Gastrocnemius medialis (tissue), 4 donors: ENCODE measurements around the gene KCNH2.

Experiments used
- POLR2A ChIP-seq, 2 donors: fragments of 450-650 bp; IDR thresholded peaks; one replicate each; pipeline ENCODE4 v1.6.1; 2017; ENCODE audit warnings: antibody characterized with exemption in 2 of 2, mild to moderate bottlenecking in 2 of 2, moderate library complexity in 2 of 2
- TF ChIP-seq, protein P1 (sequence below), 5 experiments: fragments of 450-650 bp in 3 of 5; fragments of 200-600 bp in 2 of 5; sonication (generic) in 2 of 5; IDR thresholded peaks in 4 of 5; conservative IDR thresholded peaks in 1 of 5; 1 replicate in 4 of 5; 2 replicates in 1 of 5; pipeline ENCODE4 v1.5.1; 2016 to 2019; ENCODE audit warnings: antibody characterized with exemption in 5 of 5, mild to moderate bottlenecking in 3 of 5, moderate library complexity in 3 of 5

DNA sequence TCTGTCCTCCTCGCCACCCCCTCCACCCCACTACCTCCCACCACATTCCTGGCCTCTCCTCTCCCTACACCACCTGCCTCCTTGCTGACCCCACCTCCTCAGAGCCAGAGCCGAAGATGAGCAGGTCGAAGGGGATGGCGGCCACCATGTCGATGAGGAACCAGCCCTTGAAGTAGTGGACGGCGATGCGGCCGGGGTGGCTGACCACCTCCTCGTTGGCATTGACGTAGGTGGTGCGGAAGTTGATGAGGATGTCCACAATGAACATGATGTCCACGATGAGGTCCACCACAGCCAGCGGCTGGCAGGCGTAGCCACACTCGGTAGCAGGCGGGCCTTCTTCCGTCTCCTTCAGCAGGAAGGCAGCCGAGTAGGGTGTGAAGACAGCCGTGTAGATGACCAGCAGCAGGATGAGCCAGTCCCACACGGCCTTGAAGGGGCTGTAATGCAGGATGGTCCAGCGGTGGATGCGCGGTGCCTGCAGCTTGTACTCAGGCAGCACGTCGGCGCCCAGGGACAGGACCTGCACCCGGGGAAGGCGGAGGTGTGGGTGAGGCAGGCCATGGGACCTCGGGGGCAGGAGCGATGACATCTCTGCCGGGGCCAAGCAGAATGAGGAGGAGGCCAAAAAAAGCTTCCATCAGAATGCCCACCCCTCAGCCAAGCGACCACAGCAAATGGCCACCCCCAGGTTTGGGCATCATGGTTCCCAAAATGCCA, 25.6 kb downstream of the KCNH2 start:
- TF ChIP-seq, protein P1, sequence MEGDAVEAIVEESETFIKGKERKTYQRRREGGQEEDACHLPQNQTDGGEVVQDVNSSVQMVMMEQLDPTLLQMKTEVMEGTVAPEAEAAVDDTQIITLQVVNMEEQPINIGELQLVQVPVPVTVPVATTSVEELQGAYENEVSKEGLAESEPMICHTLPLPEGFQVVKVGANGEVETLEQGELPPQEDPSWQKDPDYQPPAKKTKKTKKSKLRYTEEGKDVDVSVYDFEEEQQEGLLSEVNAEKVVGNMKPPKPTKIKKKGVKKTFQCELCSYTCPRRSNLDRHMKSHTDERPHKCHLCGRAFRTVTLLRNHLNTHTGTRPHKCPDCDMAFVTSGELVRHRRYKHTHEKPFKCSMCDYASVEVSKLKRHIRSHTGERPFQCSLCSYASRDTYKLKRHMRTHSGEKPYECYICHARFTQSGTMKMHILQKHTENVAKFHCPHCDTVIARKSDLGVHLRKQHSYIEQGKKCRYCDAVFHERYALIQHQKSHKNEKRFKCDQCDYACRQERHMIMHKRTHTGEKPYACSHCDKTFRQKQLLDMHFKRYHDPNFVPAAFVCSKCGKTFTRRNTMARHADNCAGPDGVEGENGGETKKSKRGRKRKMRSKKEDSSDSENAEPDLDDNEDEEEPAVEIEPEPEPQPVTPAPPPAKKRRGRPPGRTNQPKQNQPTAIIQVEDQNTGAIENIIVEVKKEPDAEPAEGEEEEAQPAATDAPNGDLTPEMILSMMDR (IDR thresholded peaks at IDR 0.05 in 4 of 5, conservative IDR thresholded peaks at IDR 0.05 in 1 of 5) = no peak
- no peak for TF ChIP-seq POLR2A (IDR thresholded peaks at IDR 0.05)
